SK-N-SH (cell line): ENCODE measurements around the gene OSGIN1. TPM values are rescaled to one million over a fixed set of nuclear protein-coding genes. Genes with fewer than 3 reads are reported as not detected.

Experiments used
- CTCF ChIA-PET: fragments of 300-600, 350-600 bp; formaldehyde crosslinking; extraction: SDS; loops from one replicate; lab custom pipeline; 2021; lab: Yijun Ruan, JAX
- POLR2A ChIA-PET: fragments of 350-600 bp; sonication (Branson Sonifier 250); formaldehyde crosslinking; extraction: SDS; loops from one replicate; lab custom pipeline; 2020; ENCODE audit warnings: antibody characterized with exemption, inconsistent platforms; lab: Yijun Ruan, JAX
- DNase-seq: peaks from one replicate; pipeline ENCODE4 v3.0.0; 2012
- H2AFZ ChIP-seq: fragments of 200-600 bp; sonication (generic); 2 replicates; pipeline ENCODE4 v1.8.1; 2016; ENCODE audit warnings: antibody characterized with exemption, mild to moderate bottlenecking, low read depth
- H3F3A ChIP-seq: fragments of 200-600 bp; sonication (generic); replicated peaks from 2 replicates; pipeline ENCODE3; 2016; ENCODE audit warnings: antibody characterized with exemption, mild to moderate bottlenecking; ENCODE audit not compliant: insufficient read depth
- H3K27ac ChIP-seq, 2 experiments: fragments of 200-500 bp in 1 of 2; fragments of 200-600 bp in 1 of 2; sonication (Bioruptor generic) in 1 of 2; sonication (generic), shearing (Covaris generic) in 1 of 2; 2 replicates each; pipeline versions ENCODE4 v1.5.1 to v1.6.1; 2014 to 2016; ENCODE audit warnings: low read depth in 2 of 2, inconsistent platforms in 1 of 2, low read length in 1 of 2, mild to moderate bottlenecking in 1 of 2, mixed read lengths in 1 of 2
- H3K27me3 ChIP-seq: fragments of 200-600 bp; sonication (generic), shearing (Covaris generic); 2 replicates; pipeline ENCODE4 v1.6.1; 2016; ENCODE audit warnings: mixed run types; ENCODE audit not compliant: insufficient read depth
- H3K36me3 ChIP-seq, 2 experiments: fragments of 200-500 bp in 1 of 2; fragments of 200-600 bp in 1 of 2; sonication (Bioruptor generic) in 1 of 2; sonication (generic) in 1 of 2; replicated peaks in 1 of 2; 2 replicates each; pipeline versions ENCODE3 to v1.5.1; 2014 to 2016; ENCODE audit warnings: low read length in 1 of 2, mild to moderate bottlenecking in 1 of 2; ENCODE audit not compliant: insufficient read depth in 2 of 2, control insufficient read depth in 1 of 2
- H3K4me1 ChIP-seq, 2 experiments: fragments of 200-500 bp in 1 of 2; fragments of 200-600 bp in 1 of 2; sonication (Bioruptor generic) in 1 of 2; sonication (generic), shearing (Covaris generic) in 1 of 2; 2 replicates each; pipeline versions ENCODE4 v1.5.1 to v1.6.1; 2014 to 2016; ENCODE audit warnings: low read depth in 1 of 2, low read length in 1 of 2, mixed run types in 1 of 2; ENCODE audit not compliant: insufficient read depth in 2 of 2, control insufficient read depth in 1 of 2
- H3K4me2 ChIP-seq: fragments of 200-600 bp; sonication (generic), shearing (Covaris generic); 2 replicates; pipeline ENCODE4 v1.6.1; 2017; ENCODE audit warnings: mixed run types
- H3K4me3 ChIP-seq, 2 experiments: fragments of 200-500 bp in 1 of 2; fragments of 200-600 bp in 1 of 2; sonication (Bioruptor generic) in 1 of 2; sonication (generic), shearing (Covaris generic) in 1 of 2; 2 replicates each; pipeline versions ENCODE4 v1.5.1 to v1.8.1; 2014 to 2016; ENCODE audit warnings: low read depth in 2 of 2, inconsistent platforms in 1 of 2, low read length in 1 of 2, mild to moderate bottlenecking in 1 of 2, mixed read lengths in 1 of 2, moderate library complexity in 1 of 2
- H3K79me2 ChIP-seq: fragments of 200-600 bp; sonication (generic); 2 replicates; pipeline ENCODE4 v1.8.1; 2017; ENCODE audit warnings: mild to moderate bottlenecking; ENCODE audit not compliant: insufficient read depth
- H3K9ac ChIP-seq: fragments of 200-600 bp; sonication (generic); 2 replicates; pipeline ENCODE4 v1.6.1; 2017; ENCODE audit warnings: mixed run types
- H3K9me2 ChIP-seq: fragments of 200-600 bp; sonication (generic); 2 replicates; pipeline ENCODE4 v1.6.1; 2017; ENCODE audit warnings: mixed run types
- H3K9me3 ChIP-seq: fragments of 200-600 bp; sonication (generic); 2 replicates; pipeline ENCODE4 v1.6.1; 2017; ENCODE audit warnings: mixed run types, mild to moderate bottlenecking, moderate library complexity
- H4K20me1 ChIP-seq: fragments of 200-600 bp; sonication (generic); 2 replicates; pipeline ENCODE4 v1.6.1; 2017; ENCODE audit warnings: mild to moderate bottlenecking, mixed run types; ENCODE audit not compliant: insufficient read depth
- ELF1 ChIP-seq: IDR thresholded peaks from 2 replicates; pipeline ENCODE4 v1.4.0; 2012
- EP300 ChIP-seq, 2 experiments: IDR thresholded peaks; 2 replicates each; pipeline versions ENCODE4 v1.4.0 to v1.6.1; 2012; ENCODE audit warnings: borderline replicate concordance in 1 of 2, low read depth in 1 of 2, low read length in 1 of 2
- FOXJ3 ChIP-seq: sonication (generic); formaldehyde crosslinking; IDR thresholded peaks from 2 replicates; pipeline ENCODE4 v1.5.1; 2020; ENCODE audit warnings: mild to moderate bottlenecking, missing genetic modification reagents
- MXI1 ChIP-seq: IDR thresholded peaks from 2 replicates; pipeline ENCODE4 v1.6.1; 2012; ENCODE audit warnings: mild to moderate bottlenecking, low read depth, low read length, improper control_type of control experiment
- NRF1 ChIP-seq: IDR thresholded peaks from 2 replicates; pipeline ENCODE4 v1.6.1; 2012; ENCODE audit warnings: low read depth, mild to moderate bottlenecking, low read length
- RAD21 ChIP-seq: IDR thresholded peaks from 2 replicates; pipeline ENCODE4 v1.6.1; 2012; ENCODE audit warnings: mild to moderate bottlenecking, low read length
- REST ChIP-seq: IDR thresholded peaks from 2 replicates; pipeline ENCODE4 v1.6.1; 2012; ENCODE audit warnings: mild to moderate bottlenecking, low read depth, low read length, moderate library complexity
- TAF1 ChIP-seq: IDR thresholded peaks from 2 replicates; pipeline ENCODE4 v1.6.1; 2012; ENCODE audit warnings: low read depth, mild to moderate bottlenecking, low read length, moderate library complexity, borderline replicate concordance
- TEAD4 ChIP-seq: IDR thresholded peaks from 2 replicates; pipeline ENCODE4 v1.4.0; 2012; ENCODE audit warnings: mild to moderate bottlenecking, borderline replicate concordance; ENCODE audit not compliant: insufficient read depth
- USF2 ChIP-seq: fragments of 150-350 bp; IDR thresholded peaks from 2 replicates; pipeline ENCODE4 v1.6.1; 2017; ENCODE audit warnings: antibody characterized with exemption, low read length, low read depth, borderline replicate concordance
- YY1 ChIP-seq: IDR thresholded peaks from 2 replicates; pipeline ENCODE4 v1.4.0; 2012; ENCODE audit warnings: low read depth, mild to moderate bottlenecking
- WGBS: methylation state at CpG from one replicate; pipeline ENCODE4 v1.1.6; 2017; ENCODE audit warnings: low lambda C conversion rate; 5-methylcytosine and 5-hydroxymethylcytosine counted together
- polyA plus RNA-seq, 3 experiments: library from polyadenylated mRNA; depleted of rRNA; stranded (reverse); fragments of >200 nt; gene quantifications; 2 replicates each; pipeline ENCODE4 v1.2.3, GENCODE V29; 2012
- TF ChIP-seq, protein P1 (sequence below): fragments of 150-350 bp; IDR thresholded peaks from 2 replicates; pipeline ENCODE4 v1.6.1; 2016; ENCODE audit warnings: mild to moderate bottlenecking, low read depth, low read length

The OSGIN1 gene
- polyA plus RNA-seq, 1 of the 3 experiments (the other 2 are of a cell fraction), result 4.8 TPM

DNA sequence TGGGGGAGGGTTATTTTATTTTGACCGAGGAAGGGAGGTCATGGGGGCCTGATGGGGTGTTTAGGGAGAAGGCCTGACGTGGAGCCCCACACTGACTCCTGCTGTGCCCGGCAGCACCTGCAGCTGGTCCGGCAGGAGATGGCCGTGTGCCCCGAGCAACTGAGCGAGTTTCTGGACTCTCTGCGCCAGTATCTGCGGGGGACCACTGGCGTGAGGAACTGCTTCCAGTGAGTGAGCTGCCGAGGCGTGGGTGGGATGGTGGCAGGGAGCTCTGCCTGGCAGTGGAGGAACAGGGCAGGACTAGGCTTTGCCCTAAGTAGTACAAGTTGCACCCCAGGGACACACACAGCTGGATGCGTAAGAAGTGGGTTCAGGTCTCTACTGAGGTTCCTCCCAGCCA is 45.1 kb downstream of the OSGIN1 start:
- no peaks in the 10 kb centered on the region for H3K9me2 ChIP-seq
- no peaks in the 10 kb centered on the region for H3K4me1 ChIP-seq
- no peak overlapping the region for H3K4me2 ChIP-seq
- ChIA-PET CTCF (interaction anchor here (1.0 kb wide), 1 partner anchor 41 kb away, joined by 3 read pairs; no protein-coding TSS in a partner anchor), POLR2A (no interaction called here)
- H3K27ac ChIP-seq, result no peak overlapping the region
- H3F3A ChIP-seq, result no peaks in the 10 kb centered on the region
- H3K9me3 ChIP-seq, result no peaks in the 10 kb centered on the region
- no peaks in the 10 kb centered on the region for H3K27me3 ChIP-seq
- no peak overlapping the region for H3K4me3 ChIP-seq
- no peak for TF ChIP-seq EP300 (IDR thresholded peaks at IDR 0.05; ENCODE audit: borderline replicate concordance in 1 of 2, low read depth in 1 of 2, low read length in 1 of 2)
- no peak for TF ChIP-seq REST
- no peak for TF ChIP-seq TEAD4
- no peak for TF ChIP-seq ELF1
- TF ChIP-seq RAD21, result no peak
- TF ChIP-seq TAF1, result no peak
- TF ChIP-seq NRF1, result no peak
- no peak for TF ChIP-seq YY1
- no peak for TF ChIP-seq FOXJ3 (CRISPR knock-in tag)
- H3K9ac ChIP-seq, result no peak overlapping the region
- H4K20me1 ChIP-seq, result no peaks in the 10 kb centered on the region
- H3K79me2 ChIP-seq, result no peaks in the 10 kb centered on the region
- H2AFZ ChIP-seq, result no peak overlapping the region
- DNase-seq, result no peak
- H3K36me3 ChIP-seq, result no peaks in the 10 kb centered on the region
- 46% methylated on average over 5 of the region's 13 CpGs for WGBS

DNA sequence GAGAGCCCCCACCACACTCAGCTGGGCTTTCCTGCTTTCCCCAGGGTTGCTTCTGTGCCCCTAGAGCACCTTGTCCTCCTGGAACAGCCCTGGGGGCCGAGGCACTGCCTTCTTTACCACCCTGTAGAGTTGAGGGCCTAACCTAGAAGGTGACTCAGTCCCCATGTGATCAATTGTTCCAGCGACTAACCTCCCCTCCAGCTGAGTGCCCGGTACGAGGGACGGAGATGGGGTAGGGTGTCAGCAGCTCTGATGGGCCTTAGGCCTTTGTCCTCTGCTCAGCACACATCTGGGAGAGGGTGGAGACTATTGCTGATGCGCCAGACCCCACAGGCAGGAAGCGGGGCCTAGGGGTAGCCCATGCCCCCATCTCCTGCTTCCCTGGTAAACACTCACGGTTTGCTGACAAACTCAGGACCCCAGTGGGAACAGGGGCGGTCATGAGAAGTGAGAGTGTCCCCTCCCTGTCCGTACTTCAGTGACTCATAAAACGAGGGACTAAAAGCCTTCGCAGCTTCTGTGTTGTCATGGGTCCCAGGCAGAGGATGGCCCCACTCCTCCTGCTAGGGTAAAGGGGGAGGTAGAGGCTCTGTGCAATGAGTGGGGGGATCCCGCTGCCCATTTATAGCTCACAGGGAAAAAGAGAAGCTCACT is 48.1 kb downstream of the OSGIN1 start:
- Histone ChIP-seq H3K9me2 (no peaks in the 10 kb centered on the region), H3K9me3 (no peaks in the 10 kb centered on the region), H3K4me3 (no peak overlapping the region), H3K79me2 (no peaks in the 10 kb centered on the region), H4K20me1 (no peaks in the 10 kb centered on the region), H3K27me3 (peaks cover 11% of the 10 kb centered on the region; the same call in 1 of the 2 replicates), H3K27ac (no peak overlapping the region), H3K36me3 (no peaks in the 10 kb centered on the region), H3K4me2 (no peak overlapping the region), H3K9ac (no peak overlapping the region), H3F3A (no peaks in the 10 kb centered on the region), H3K4me1 (no peaks in the 10 kb centered on the region), H2AFZ (no peak overlapping the region)
- 70% methylated on average over 10 of the region's 13 CpGs for WGBS
- POLR2A ChIA-PET, result no interaction called here
- CTCF ChIA-PET, result interaction anchor here (0.8 to 1.6 kb wide), 6 partner anchors 14 to 84 kb away, joined by 3 to 6 read pairs (median 4); no protein-coding TSS in a partner anchor
- TF ChIP-seq USF2, result no peak
- TF ChIP-seq MXI1, result no peak
- TF ChIP-seq, protein P1, sequence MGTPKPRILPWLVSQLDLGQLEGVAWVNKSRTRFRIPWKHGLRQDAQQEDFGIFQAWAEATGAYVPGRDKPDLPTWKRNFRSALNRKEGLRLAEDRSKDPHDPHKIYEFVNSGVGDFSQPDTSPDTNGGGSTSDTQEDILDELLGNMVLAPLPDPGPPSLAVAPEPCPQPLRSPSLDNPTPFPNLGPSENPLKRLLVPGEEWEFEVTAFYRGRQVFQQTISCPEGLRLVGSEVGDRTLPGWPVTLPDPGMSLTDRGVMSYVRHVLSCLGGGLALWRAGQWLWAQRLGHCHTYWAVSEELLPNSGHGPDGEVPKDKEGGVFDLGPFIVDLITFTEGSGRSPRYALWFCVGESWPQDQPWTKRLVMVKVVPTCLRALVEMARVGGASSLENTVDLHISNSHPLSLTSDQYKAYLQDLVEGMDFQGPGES, result no peak
- no peak for DNase-seq
